KG1 (cell line): ENCODE data around the gene DHX38.

ENCODE experiments used
- DNase-seq: peaks from one replicate; lab custom pipeline; 2025; lab: John Stamatoyannopoulos, UW

DHX38 gene

GRCh38 chr16:72122308-72122707 lies 28.7 kb downstream of the DHX38 start:
- DNase-seq = no peak

GRCh38 chr16:72122916-72123315 lies 29.3 kb downstream of the DHX38 start:
- no peak for DNase-seq

- no peak for DNase-seq
Observed at GRCh38 chr16:72123426-72123825, 29.8 kb downstream of the DHX38 start.

DNA sequence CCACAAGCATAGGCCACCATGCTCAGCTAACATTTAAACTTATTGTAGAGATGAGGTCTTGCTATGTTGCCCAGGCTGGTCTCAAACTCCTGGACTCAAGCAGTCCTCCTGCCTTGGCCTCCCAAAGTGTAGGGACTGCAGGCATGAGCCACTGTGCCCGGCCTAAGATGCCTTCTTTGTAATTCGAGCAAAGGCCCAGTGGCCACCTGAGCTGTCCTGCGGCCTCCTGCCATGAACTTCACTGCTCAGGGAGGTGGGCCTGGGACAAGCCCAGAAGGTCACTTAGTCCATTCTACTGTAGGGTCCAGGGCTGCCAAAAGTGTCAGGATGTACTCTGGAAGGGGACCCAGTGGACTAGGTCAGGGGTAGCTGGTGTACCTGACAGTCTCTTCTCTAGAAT lies 30.5 kb downstream of the DHX38 start:
- DNase-seq = no peak

DNA sequence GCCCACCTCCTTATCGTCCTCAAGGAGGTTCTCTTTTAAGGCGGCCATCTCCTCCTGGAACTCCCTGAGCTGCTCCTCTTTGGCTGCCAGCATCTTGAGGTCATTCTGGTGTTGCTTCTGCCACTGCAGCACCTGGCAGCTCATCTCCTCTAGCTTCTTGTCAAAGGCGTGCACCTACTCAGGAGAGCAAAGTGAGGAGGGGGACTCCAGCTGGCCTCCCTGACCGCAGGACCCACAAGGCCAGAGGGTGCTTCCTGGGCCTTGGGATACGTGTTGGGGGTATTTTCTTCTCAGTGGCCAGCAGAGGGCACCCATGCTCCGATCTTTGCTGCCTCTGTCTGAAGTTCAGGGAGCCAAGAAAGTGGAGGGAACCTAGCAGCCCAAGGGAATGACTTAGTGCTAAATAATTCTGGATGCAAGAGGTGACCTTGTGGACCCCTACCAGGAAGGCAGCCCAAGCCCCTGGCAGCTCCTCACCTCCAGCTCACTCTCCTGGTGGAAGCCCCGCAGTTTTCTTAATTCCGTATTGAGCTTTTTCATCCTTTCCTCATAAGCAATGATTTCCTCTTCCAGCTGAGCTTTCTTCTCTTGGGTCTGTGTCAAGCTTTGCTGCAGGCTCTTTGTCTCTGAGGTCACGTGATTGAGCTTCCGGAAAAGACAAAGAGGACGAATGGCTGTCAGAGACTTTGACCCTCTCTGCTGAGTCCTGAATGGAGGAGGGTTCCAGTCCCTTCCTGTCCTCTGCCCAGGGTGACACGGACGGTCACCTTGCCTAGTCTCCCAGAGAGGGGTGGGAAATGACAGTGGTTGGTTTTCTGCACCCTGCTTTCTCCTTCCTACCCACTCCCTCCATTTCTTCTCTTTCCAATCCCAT lies 31.4 kb downstream of the DHX38 start:
- DNase-seq = peak; percentile 17

GRCh38 chr16:72125635-72126428 lies 32.2 kb downstream of the DHX38 start:
- no peak for DNase-seq

DNA sequence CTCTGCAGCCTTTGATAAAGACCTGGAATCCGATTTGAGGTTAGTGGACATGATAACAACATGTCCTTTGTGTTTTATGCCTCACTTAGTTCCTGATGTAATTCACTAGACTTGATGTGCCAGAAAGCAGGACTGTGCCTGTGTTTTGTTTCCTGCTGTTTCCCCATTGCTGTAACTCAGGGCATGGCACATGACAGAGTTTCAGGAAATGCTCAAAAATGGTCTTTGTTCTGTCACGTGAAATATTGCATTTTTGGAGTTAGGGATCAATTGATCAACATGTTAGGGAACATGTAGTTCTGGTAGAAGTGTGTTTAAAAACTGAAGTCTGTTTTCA lies 32.8 kb downstream of the DHX38 start:
- no peak for DNase-seq

GRCh38 chr16:72128701-72129100 lies 35.1 kb downstream of the DHX38 start:
- DNase-seq = no peak

DNA sequence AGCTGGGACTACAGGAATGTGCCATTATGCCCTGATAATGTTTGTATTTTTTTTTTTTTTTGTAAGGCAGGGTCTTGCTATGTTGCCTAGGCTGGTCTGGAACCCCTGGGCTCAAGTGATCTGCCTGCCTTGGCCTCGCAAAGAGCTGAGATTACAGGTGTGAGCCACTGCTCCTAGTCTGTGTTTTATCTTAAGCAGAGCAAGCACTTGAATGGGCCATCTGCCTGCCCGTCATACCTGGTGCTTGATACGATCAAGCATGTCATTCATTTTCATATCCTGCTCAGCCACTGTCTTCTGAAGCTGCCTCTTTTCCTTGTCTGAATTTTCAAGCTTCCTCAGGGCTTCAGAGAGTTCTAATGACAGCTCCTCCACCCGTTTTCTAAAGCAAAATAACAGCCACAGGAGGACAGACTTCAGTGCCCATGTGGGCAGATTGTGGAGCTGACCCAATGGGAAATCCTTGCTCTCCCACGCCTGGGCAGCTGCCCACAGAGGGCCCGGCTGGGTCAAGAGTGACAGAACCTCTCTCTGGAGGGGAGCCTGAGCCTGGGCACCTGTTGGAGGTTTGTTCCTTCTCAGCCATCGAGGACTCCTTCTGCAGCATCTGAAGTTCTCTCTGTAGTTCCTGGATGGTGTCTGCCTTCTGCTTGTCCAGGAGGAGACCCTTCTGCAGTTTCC lies 36.5 kb downstream of the DHX38 start:
- no peak for DNase-seq

- no peak for DNase-seq
Observed at GRCh38 chr16:72131036-72131435, 37.4 kb downstream of the DHX38 start.

DNA sequence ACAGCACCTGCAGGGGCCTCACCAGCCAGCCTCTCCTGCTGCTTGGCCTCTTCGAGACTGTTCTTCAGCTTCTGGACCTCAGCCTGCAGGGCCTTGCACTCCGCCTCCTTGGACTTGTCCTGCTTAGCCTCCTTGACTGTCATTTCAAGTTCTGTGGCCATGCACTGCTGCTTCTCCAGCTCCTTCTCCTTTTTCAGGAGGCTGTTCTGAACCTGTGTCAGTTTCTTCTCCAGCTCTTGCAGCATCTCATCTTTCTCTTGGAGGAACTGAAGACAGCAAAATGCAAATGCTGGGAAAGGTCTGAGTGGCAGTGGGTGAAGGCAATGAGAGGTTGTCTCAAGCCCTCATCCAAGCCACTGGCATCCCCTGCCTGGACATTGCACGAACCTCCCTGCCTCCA lies 39.1 kb downstream of the DHX38 start:
- no peak for DNase-seq

DNA sequence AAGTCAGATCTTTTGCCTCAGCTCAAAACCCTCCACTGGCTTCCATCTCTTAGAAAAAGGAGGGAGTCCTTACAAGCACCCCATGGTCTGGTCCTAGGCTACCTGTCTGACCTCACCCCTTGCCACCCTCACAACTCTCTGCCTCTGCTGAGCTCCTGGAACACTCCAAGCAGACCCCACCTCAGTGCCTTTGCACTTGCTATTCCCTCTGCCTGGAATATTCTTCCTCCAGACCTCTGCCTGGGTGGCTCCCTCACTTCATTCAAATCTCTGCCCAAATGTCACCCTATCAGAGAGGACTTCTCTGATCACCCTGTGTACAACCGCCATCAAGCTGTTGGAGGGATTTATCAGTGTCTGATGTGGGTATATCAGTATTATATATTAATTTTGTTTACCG lies 40.9 kb downstream of the DHX38 start:
- DNase-seq = no peak

DNA sequence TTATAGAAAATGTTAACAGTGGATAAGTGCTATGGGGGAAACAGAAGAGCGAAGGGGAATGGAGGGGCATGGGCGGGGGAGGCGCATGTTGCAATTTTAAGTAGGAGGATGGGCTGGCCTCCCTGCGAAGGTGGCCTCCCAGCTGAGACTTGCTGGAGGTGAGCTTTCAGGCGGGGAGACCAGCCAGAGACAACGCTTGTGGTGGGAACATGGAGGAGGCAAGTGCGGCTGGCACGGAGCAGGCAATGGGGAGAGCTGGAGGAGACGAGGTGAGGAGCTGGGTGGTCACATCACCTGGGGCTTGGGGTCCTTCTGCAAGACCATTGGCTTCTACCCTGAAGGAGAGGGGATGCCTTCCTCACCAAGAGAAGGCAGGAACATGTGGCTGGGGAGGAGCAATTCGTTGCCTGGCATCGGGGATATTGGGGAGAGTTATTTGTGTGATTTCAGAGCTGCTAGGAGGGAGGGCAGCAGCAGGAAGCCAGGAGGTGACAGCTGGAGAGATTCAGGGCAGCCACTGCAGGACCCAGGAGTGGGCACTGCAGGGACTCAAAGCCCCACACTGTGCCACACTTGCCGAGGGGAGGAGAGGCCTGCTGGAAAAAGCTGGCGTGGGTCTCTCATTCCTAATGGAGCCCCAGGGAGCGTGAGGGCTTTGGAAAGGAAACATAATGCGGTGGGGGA lies 43.9 kb downstream of the DHX38 start:
- DNase-seq = no peak

DNA sequence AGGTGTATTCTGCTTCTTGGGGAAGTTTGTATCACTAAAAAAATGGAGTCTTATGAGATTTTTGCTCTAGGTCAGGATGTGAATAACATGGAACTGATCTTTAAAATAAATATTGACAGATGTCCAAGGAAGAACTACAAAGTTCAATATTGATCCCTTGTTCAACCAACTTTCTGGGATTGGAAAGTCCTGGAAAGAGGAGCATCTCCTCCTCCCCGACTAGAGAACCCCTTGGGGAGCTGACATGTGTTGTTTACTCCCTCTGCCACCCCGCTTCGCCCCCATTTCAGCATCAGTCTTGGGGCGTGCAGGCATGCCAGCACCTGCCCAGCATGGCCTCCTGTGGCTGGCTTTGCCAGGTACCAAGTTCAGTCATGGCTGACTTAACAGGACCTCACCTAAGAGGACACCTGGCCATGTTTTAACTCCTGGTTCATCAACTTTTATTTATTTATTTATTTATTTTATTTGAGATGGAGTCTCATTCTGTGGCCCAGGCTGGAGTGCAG lies 44.5 kb downstream of the DHX38 start:
- no peak for DNase-seq

- DNase-seq = no peak
Observed at GRCh38 chr16:72139908-72140307, 46.3 kb downstream of the DHX38 start.

GRCh38 chr16:72142476-72142875 lies 48.8 kb downstream of the DHX38 start:
- no peak for DNase-seq

DNA sequence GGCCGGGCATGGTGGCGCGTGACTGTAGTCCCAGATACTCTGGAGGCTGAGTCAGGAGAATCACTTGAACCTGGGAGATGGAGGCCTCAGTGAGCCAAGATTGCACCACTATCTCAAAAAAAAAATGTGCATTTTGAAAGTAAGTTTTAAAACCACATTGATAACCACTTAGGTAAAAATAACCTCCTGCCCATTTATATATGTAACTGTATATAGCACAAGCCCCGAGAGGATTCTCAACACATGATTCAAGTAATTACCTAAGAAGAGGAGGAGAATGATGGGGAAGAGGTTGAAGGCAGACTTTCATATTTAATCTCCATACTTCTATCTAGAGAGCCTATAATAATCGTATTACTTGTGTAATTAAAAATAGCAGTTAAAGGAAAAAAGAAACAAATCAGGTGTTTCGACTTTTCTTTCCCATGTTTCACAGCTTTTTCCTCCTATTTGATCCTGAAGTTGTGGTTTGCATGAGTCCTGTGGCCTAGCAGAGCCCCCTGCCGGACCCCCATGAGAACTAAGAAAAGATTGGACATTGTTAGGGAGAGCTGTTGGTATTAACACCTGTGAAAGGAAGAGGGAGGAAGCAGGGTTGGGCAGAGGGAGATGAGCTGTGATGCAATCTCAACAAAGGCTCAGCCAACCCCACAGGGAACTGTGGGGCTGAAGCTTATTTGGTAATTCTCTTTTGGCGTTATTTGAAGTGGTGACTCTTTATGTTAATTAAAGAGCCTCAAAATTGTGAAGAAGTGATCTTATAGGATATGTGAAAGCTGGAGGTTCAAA lies 56.2 kb downstream of the DHX38 start:
- no peak for DNase-seq

- no peak for DNase-seq
Observed at GRCh38 chr16:72159386-72159785, 65.7 kb downstream of the DHX38 start.

DNA sequence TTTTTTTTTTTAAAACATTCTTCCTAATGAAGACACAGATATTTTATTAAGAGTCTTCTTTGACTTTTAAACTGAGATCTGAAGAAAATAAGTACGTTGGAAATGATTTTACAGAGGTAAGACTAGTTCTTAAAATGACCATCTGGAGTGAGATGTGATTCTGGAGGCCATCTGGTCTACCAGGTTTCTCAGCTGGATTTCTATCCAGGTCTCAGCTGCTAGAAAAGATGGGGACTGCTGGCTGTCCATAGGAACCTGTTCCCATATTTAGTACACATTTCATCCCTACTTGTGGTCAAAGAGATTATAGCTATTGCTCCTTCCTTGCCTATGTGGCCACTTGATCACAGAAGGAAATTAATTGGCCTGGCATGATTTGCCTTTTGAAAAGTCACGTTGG lies 66.2 kb downstream of the DHX38 start:
- no peak for DNase-seq

DNA sequence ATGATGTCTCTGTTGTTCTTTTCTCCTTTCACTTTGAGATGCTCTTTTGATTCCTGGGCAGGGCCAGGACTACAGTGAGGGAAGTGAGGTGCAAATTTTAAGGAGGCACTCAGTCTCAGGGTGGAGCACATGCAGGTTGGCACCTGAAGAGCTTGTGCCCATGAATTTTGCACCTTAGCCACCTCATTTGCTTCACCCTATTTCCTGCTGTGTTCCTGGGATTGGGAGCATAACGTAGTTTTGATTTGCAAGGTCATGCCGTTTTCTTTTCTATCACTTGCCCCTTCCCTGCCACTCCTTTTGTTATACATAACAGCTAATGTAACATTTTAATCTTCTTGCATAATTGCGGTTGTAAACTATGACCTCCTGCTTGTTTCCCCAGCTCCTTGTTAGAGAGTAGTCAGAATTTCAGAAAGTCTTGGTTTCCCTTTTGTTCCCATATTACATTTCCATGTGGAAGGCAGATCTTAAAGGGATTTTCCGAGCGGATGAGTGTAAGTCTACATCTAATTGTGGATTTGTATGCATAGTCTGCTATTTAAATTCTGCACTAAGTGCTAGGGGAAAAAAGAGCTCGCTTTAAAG lies 68.6 kb downstream of the DHX38 start:
- no peak for DNase-seq
